K562 (cell line): Measurements from ENCODE around the gene FKBP8. TPM values are rescaled to one million over a fixed set of nuclear protein-coding genes. Genes with fewer than 3 reads are reported as not detected.

Experiments used
- ATF7 ChIP-seq: fragments of 450-650 bp; IDR thresholded peaks from 2 replicates; pipeline ENCODE4 v1.7.1; 2014; ENCODE audit warnings: mild to moderate bottlenecking, moderate library complexity
- CHD1 ChIP-seq: fragments of 200-600 bp; sonication (generic); IDR thresholded peaks from one replicate; pipeline ENCODE4 v1.6.1; 2012; ENCODE audit warnings: mild to moderate bottlenecking, moderate library complexity, low read length, inconsistent platforms
- CREM ChIP-seq: IDR thresholded peaks from 2 replicates; pipeline ENCODE4 v1.6.1; 2014; ENCODE audit warnings: antibody characterized with exemption, low read depth
- DPF2 ChIP-seq: fragments of 450-650 bp; IDR thresholded peaks from 2 replicates; pipeline ENCODE4 v1.6.1; 2016
- MLLT1 ChIP-seq, 2 experiments: fragments of 450-650 bp; IDR thresholded peaks; 2 replicates each; pipeline ENCODE4 v1.6.1; 2016
- NCOA4 ChIP-seq: fragments of 450-650 bp; IDR thresholded peaks from 2 replicates; pipeline ENCODE4 v1.6.1; 2018; ENCODE audit warnings: mild to moderate bottlenecking; ENCODE audit not compliant: partially characterized antibody
- NFE2L1 ChIP-seq: fragments of 450-650 bp; IDR thresholded peaks from 2 replicates; pipeline ENCODE4 v1.6.1; 2016; ENCODE audit warnings: missing genetic modification characterization, low read depth, mild to moderate bottlenecking, missing compliant biosample characterization, moderate library complexity, borderline replicate concordance
- NR2C1 ChIP-seq, 2 experiments: fragments of 450-650 bp; IDR thresholded peaks; 2 replicates each; pipeline ENCODE4 v1.6.1; 2017; ENCODE audit warnings: mild to moderate bottlenecking in 2 of 2, antibody characterized with exemption in 1 of 2, inconsistent platforms in 1 of 2, missing compliant biosample characterization in 1 of 2, missing genetic modification characterization in 1 of 2
- RBFOX2 ChIP-seq: fragments of 200-400 bp; formaldehyde crosslinking; IDR thresholded peaks from 2 replicates; pipeline ENCODE4 v1.6.1; 2017; ENCODE audit warnings: low read depth, mild to moderate bottlenecking, low read length, moderate library complexity
- SMAD1 ChIP-seq: fragments of 150-350 bp; IDR thresholded peaks from 2 replicates; pipeline ENCODE4 v1.6.1; 2014; ENCODE audit warnings: low read length, low read depth; ENCODE audit not compliant: partially characterized antibody
- SRF ChIP-seq, 2 experiments: fragments of 250-450, 450-650 bp in 1 of 2; sonication (Bioruptor Pico) in 1 of 2; sonication (generic) in 1 of 2; formaldehyde crosslinking; IDR thresholded peaks; 2 replicates each; pipeline versions ENCODE4 v1.5.0 to v1.5.1; 2020 to 2022; ENCODE audit warnings: mild to moderate bottlenecking in 1 of 2, missing genetic modification reagents in 1 of 2
- TCF7 ChIP-seq: sonication (generic); IDR thresholded peaks from 2 replicates; pipeline ENCODE4 v1.6.1; 2016; ENCODE audit warnings: antibody characterized with exemption, borderline replicate concordance
- TOE1 ChIP-seq, 2 experiments: fragments of 450-650 bp in 1 of 2; sonication (generic) in 1 of 2; formaldehyde crosslinking in 1 of 2; IDR thresholded peaks; 2 replicates each; pipeline versions ENCODE4 v1.7.1 to v1.8.0; 2016 to 2022; ENCODE audit warnings: borderline replicate concordance in 2 of 2, mild to moderate bottlenecking in 2 of 2, antibody characterized with exemption in 1 of 2, inconsistent platforms in 1 of 2, low read depth in 1 of 2, missing genetic modification reagents in 1 of 2, moderate library complexity in 1 of 2
- TRIM25 ChIP-seq: fragments of 450-650 bp; IDR thresholded peaks from 2 replicates; pipeline ENCODE4 v1.7.0; 2016; ENCODE audit warnings: borderline replicate concordance
- ZBED1 ChIP-seq: IDR thresholded peaks from 2 replicates; pipeline ENCODE4 v1.6.1; 2014
- ZBTB11 ChIP-seq, 3 experiments: fragments of 200-800 bp in 1 of 3; fragments of 250-450 bp in 1 of 3; fragments of 450-650 bp in 1 of 3; sonication (Bioruptor Pico) in 1 of 3; sonication (Bioruptor generic) in 1 of 3; formaldehyde crosslinking in 1 of 3; IDR thresholded peaks; 2 replicates each; pipeline versions ENCODE4 v1.6.1 to v1.8.0; 2016 to 2022; ENCODE audit warnings: mild to moderate bottlenecking in 2 of 3, missing genetic modification characterization in 2 of 3, missing compliant biosample characterization in 1 of 3, moderate library complexity in 1 of 3
- ZBTB5 ChIP-seq: fragments of 450-650 bp; IDR thresholded peaks from 2 replicates; pipeline ENCODE4 v1.6.1; 2017; ENCODE audit warnings: antibody characterized with exemption
- ZC3H4 ChIP-seq: sonication (generic); formaldehyde crosslinking; IDR thresholded peaks from 2 replicates; pipeline ENCODE4 v1.9.0; 2021; ENCODE audit warnings: missing genetic modification reagents, borderline replicate concordance
- polyA plus RNA-seq, 8 experiments: library from polyadenylated mRNA; depleted of rRNA in 4 of 8; stranded (reverse) in 5 of 8; unstranded in 3 of 8; fragments of >200 nt; fragmentation: Nextera tagmentation in 2 of 8; fragmentation: Illumina TruSeq in 1 of 8; extraction: Ambion mirVana in 2 of 8; extraction: Trizol in 1 of 8; gene quantifications; 2 replicates each; pipeline versions ENCODE4 v1.2.1 to v1.2.3, GENCODE V29; 2011 to 2014; ENCODE audit warnings: inconsistent platforms in 1 of 8, missing spikeins in 1 of 8
- total RNA-seq, 7 experiments: library from RNA; depleted of rRNA in 6 of 7; stranded (reverse); fragments of >200 nt in 6 of 7; fragmentation: Illumina TruSeq in 2 of 7; extraction: Trizol in 2 of 7; gene quantifications; 2 replicates each; pipeline versions ENCODE4 v1.2.1 to v1.2.3, GENCODE V29; 2011 to 2021; ENCODE audit warnings: low replicate concordance in 1 of 7

FKBP8 gene
- total and polyA plus RNA-seq, 9 of the 15 experiments (the other 6 are each of a cell fraction or from before 2014, with no cell fraction given): 0.46 to 236 (median 104) TPM

GRCh38 chr19:18522124-18522861 lies 21.1 kb downstream of the FKBP8 start (continued):
- TF ChIP-seq SRF (CRISPR knock-in tag; IDR thresholded peaks at IDR 0.05) (peak in 1 of 2 experiments; percentile 84; a peak in 2 of 4 replicates), NR2C1 (IDR thresholded peaks at IDR 0.05) (no peak), NR2C1 (tag; IDR thresholded peaks at IDR 0.05) (no peak), CHD1 (no peak), ZBTB11 (CRISPR knock-in tag; IDR thresholded peaks at IDR 0.05) (no peak), MLLT1 (IDR thresholded peaks at IDR 0.05) (no peak), ZBED1 (no peak), DPF2 (no peak), ATF7 (peak; percentile 94), NCOA4 (no peak), TRIM25 (no peak), RBFOX2 (peak; percentile 31; the same call in 1 of the 2 replicates), ZC3H4 (CRISPR knock-in tag) (no peak), TCF7 (no peak), NFE2L1 (no peak), CREM (peak; percentile 67; the same call in 1 of the 2 replicates), ZBTB5 (no peak), SMAD1 (no peak), TOE1 (IDR thresholded peaks at IDR 0.05; ENCODE audit: borderline replicate concordance) (peak; percentile 45; the same call in 1 of the 2 replicates), TOE1 (CRISPR knock-in tag; IDR thresholded peaks at IDR 0.05; ENCODE audit: borderline replicate concordance, low read depth) (no peak)
